GM21619 (cell line): ENCODE data around the gene TSPAN4.

Source experiments
- ATAC-seq: cut with Tn5 transposase; IDR thresholded peaks from one replicate; pipeline ENCODE4 v1.9.1; 2021; ENCODE audit not compliant: unreplicated experiment

Gene TSPAN4

GRCh38 chr11:821512-822371 is 20.9 kb upstream of the TSPAN4 start:
- ATAC-seq, result no peak

GRCh38 chr11:823441-824291 is 19.0 kb upstream of the TSPAN4 start:
- ATAC-seq, result no peak

GRCh38 chr11:824292-824880 is 18.3 kb upstream of the TSPAN4 start:
- ATAC-seq, result no peak

GRCh38 chr11:824942-825341 is 17.7 kb upstream of the TSPAN4 start:
- ATAC-seq, result no peak

- ATAC-seq, result no peak
Measured at GRCh38 chr11:825366-826226, 17.1 kb upstream of the TSPAN4 start.

GRCh38 chr11:826227-826621 is 16.4 kb upstream of the TSPAN4 start:
- no peak for ATAC-seq

- ATAC-seq, result no peak
Measured at GRCh38 chr11:826836-827145, 15.9 kb upstream of the TSPAN4 start.

GRCh38 chr11:827146-827896 is 15.3 kb upstream of the TSPAN4 start:
- peak; percentile 39 for ATAC-seq

- no peak for ATAC-seq
Measured at GRCh38 chr11:827897-828192, 14.8 kb upstream of the TSPAN4 start, which contains the start of gene CRACR2B. Gene CRACR2B, plus strand, starts transcription at chr11:827919. Its CDS starts 689 bp downstream, at chr11:828608.

GRCh38 chr11:828506-829175 is 14.0 kb upstream of the TSPAN4 start:
- no peak for ATAC-seq

GRCh38 chr11:829176-829846 is 13.3 kb upstream of the TSPAN4 start:
- ATAC-seq, result no peak

GRCh38 chr11:829847-830294 is 12.8 kb upstream of the TSPAN4 start:
- ATAC-seq, result no peak

GRCh38 chr11:830295-831117 is 12.1 kb upstream of the TSPAN4 start:
- ATAC-seq, result peak; percentile 30

GRCh38 chr11:831118-831864 is 11.4 kb upstream of the TSPAN4 start:
- no peak for ATAC-seq

GRCh38 chr11:831961-832528 is 10.6 kb upstream of the TSPAN4 start:
- no peak for ATAC-seq

GRCh38 chr11:832529-833113 is 10.0 kb upstream of the TSPAN4 start, which contains the start of gene CD151:
Gene CD151, plus strand, starts transcription at chr11:832952. Its CDS starts 3,118 bp downstream, at chr11:836070.
- ATAC-seq, result no peak
